Tibial nerve (tissue), 4 donors: ENCODE data around the gene PHF14. TPM values are rescaled to one million over a fixed set of nuclear protein-coding genes. Genes with fewer than 3 reads are reported as not detected.

Source experiments
- DNase-seq, 2 donors: peaks; one replicate each; pipeline ENCODE4 v3.0.0-alpha.2; 2019; ENCODE audit warnings: low spot score in 2 of 2
- H3K27ac ChIP-seq, 4 donors: fragments of 200-600 bp; sonication (generic) in 3 of 4; one replicate each; pipeline ENCODE4 v1.5.1; 2017 to 2019; ENCODE audit warnings: mild to moderate bottlenecking in 1 of 4
- H3K27me3 ChIP-seq, 2 donors: fragments of 200-600 bp; sonication (generic) in 1 of 2; one replicate each; pipeline versions ENCODE4 v1.5.1 to v1.6.0; 2017 to 2019
- H3K36me3 ChIP-seq, 3 donors: fragments of 200-600 bp; sonication (generic); one replicate each; pipeline ENCODE4 v1.5.1; 2018 to 2019
- H3K4me1 ChIP-seq, 4 donors: fragments of 200-600 bp; sonication (generic) in 3 of 4; one replicate each; pipeline ENCODE4 v1.5.1; 2017 to 2019
- H3K4me3 ChIP-seq, 4 donors: fragments of 200-600 bp; sonication (generic) in 3 of 4; one replicate each; pipeline ENCODE4 v1.5.1; 2017 to 2019; ENCODE audit warnings: mild to moderate bottlenecking in 1 of 4, moderate library complexity in 1 of 4
- H3K9me3 ChIP-seq, 4 donors: fragments of 200-600 bp; sonication (generic) in 3 of 4; one replicate each; pipeline ENCODE4 v1.5.1; 2017 to 2019
- CTCF ChIP-seq, 5 experiments: fragments of 200-600 bp in 3 of 5; fragments of 450-650 bp in 2 of 5; sonication (generic) in 3 of 5; IDR thresholded peaks; one replicate each; pipeline ENCODE4 v1.5.1; 2016 to 2019; ENCODE audit warnings: antibody characterized with exemption in 5 of 5, mild to moderate bottlenecking in 3 of 5, moderate library complexity in 2 of 5
- EP300 ChIP-seq, 2 donors: sonication (generic); formaldehyde crosslinking; IDR thresholded peaks; one replicate each; pipeline ENCODE4 v1.6.1; 2017; ENCODE audit warnings: antibody characterized with exemption in 2 of 2, mild to moderate bottlenecking in 1 of 2
- POLR2A ChIP-seq, 2 donors: fragments of 450-650 bp; IDR thresholded peaks; one replicate each; pipeline ENCODE4 v1.6.1; 2017; ENCODE audit warnings: antibody characterized with exemption in 2 of 2, mild to moderate bottlenecking in 2 of 2, moderate library complexity in 2 of 2
- whole genome bisulfite sequencing, 2 donors: methylation state at CpG; one replicate each; pipeline ENCODE4 v1.1.5; 2018; 5-methylcytosine and 5-hydroxymethylcytosine counted together
- total RNA-seq, 4 donors: library from RNA; depleted of rRNA; stranded (reverse); fragments of >200 nt; gene quantifications; one replicate each; pipeline ENCODE4 v1.1.0, GENCODE V29; 2016

Gene PHF14
- total RNA-seq, 4 donors from 2014 or later, result 48.9 to 54.8 (median 51.5) TPM

GRCh38 chr7:10934292-10934691, 39.4 kb upstream of the PHF14 start:
- Histone ChIP-seq H3K9me3 (no peaks in the 10 kb centered on the region), H3K4me1 (peaks cover 0 to 49% (median 10%) of the 10 kb centered on the region in 4 donors), H3K4me3 (no peak overlapping the region), H3K36me3 (peaks cover 0 to 52% (median 3%) of the 10 kb centered on the region in 3 donors), H3K27ac (peak overlapping the region; percentile 13 to 82 (median 39)), H3K27me3 (no peaks in the 10 kb centered on the region)
- no peak for DNase-seq
- no peak for TF ChIP-seq POLR2A (IDR thresholded peaks at IDR 0.05)
- no peak for TF ChIP-seq EP300 (IDR thresholded peaks at IDR 0.05)
- no peak for TF ChIP-seq CTCF (IDR thresholded peaks at IDR 0.05)

- Histone ChIP-seq H3K4me1 (peaks cover 0 to 51% (median 12%) of the 10 kb centered on the region in 4 donors), H3K4me3 (peak overlapping the region; percentile 56 to 95 (median 76)), H3K27ac (peak overlapping the region; percentile 65 to 96 (median 90)), H3K27me3 (no peaks in the 10 kb centered on the region), H3K36me3 (peaks cover 0 to 24% (median 0%) of the 10 kb centered on the region in 3 donors), H3K9me3 (no peaks in the 10 kb centered on the region)
- DNase-seq, result no peak
- TF ChIP-seq CTCF (IDR thresholded peaks at IDR 0.05) (no peak), POLR2A (IDR thresholded peaks at IDR 0.05) (no peak), EP300 (IDR thresholded peaks at IDR 0.05) (no peak)
- 1 to 6% methylated on average over 18 of the region's 18 CpGs for WGBS, 2 donors
Observed at GRCh38 chr7:10939237-10939910, 34.3 kb upstream of the PHF14 start.

GRCh38 chr7:10939911-10940703, 33.6 kb upstream of the PHF14 start:
- Histone ChIP-seq H3K36me3 (peaks cover 0 to 24% (median 0%) of the 10 kb centered on the region in 3 donors), H3K4me3 (peak overlapping the region; percentile 56 to 95 (median 76)), H3K27me3 (no peaks in the 10 kb centered on the region), H3K27ac (peak overlapping the region; percentile 65 to 96 (median 90)), H3K9me3 (no peaks in the 10 kb centered on the region), H3K4me1 (peaks cover 0 to 43% (median 5%) of the 10 kb centered on the region in 4 donors)
- DNase-seq, result peak; percentile 68 to 79
- peak in 1 of 5 experiments; percentile 34 for TF ChIP-seq CTCF (IDR thresholded peaks at IDR 0.05)
- TF ChIP-seq EP300 (IDR thresholded peaks at IDR 0.05), result peak in 1 of 2 donors; percentile 91
- TF ChIP-seq POLR2A (IDR thresholded peaks at IDR 0.05), result peak; percentile 42 to 52
- WGBS, 2 donors, result 1% methylated on average over 49 to 61 of the region's 61 CpGs

- DNase-seq, result no peak
- 22 to 27% methylated on average over 18 of the region's 18 CpGs for WGBS, 2 donors
- Histone ChIP-seq H3K4me1 (peaks cover 0 to 36% (median 4%) of the 10 kb centered on the region in 4 donors), H3K36me3 (peaks cover 0 to 18% (median 0%) of the 10 kb centered on the region in 3 donors), H3K27ac (peak overlapping the region; percentile 65 to 96 (median 90)), H3K9me3 (no peaks in the 10 kb centered on the region), H3K4me3 (peak overlapping the region; percentile 56 to 83 (median 70)), H3K27me3 (no peaks in the 10 kb centered on the region)
- no peak for TF ChIP-seq EP300 (IDR thresholded peaks at IDR 0.05)
- TF ChIP-seq POLR2A (IDR thresholded peaks at IDR 0.05), result no peak
- no peak for TF ChIP-seq CTCF (IDR thresholded peaks at IDR 0.05)
Observed at GRCh38 chr7:10940704-10941355, 32.8 kb upstream of the PHF14 start.
